HepG2 (cell line): ENCODE results near the gene PCYT2. TPM values are rescaled to one million over a fixed set of nuclear protein-coding genes. Genes with fewer than 3 reads are reported as not detected.

Source experiments
- ATRX ChIP-seq: sonication (generic); formaldehyde crosslinking; IDR thresholded peaks from 2 replicates; pipeline ENCODE4 v1.4.0; 2020; ENCODE audit warnings: missing genetic modification reagents, borderline replicate concordance
- KDM6A ChIP-seq: IDR thresholded peaks from 2 replicates; pipeline ENCODE4 v1.6.1; 2016; ENCODE audit warnings: low read depth
- PRPF4 ChIP-seq: fragments of 200-400 bp; formaldehyde crosslinking; IDR thresholded peaks from 2 replicates; pipeline ENCODE4 v1.6.1; 2016; ENCODE audit warnings: low read length, low read depth; ENCODE audit not compliant: poor library complexity, severe bottlenecking
- SPEN ChIP-seq: sonication (generic); formaldehyde crosslinking; IDR thresholded peaks from 2 replicates; pipeline ENCODE4 v1.5.1; 2020; ENCODE audit warnings: low read depth, mild to moderate bottlenecking, missing genetic modification reagents
- THAP7 ChIP-seq: sonication (generic); formaldehyde crosslinking; IDR thresholded peaks from 2 replicates; pipeline ENCODE4 v1.8.1; 2023; ENCODE audit warnings: mild to moderate bottlenecking, missing genetic modification reagents
- ZNF275 ChIP-seq: sonication (generic); formaldehyde crosslinking; IDR thresholded peaks from 2 replicates; pipeline ENCODE4 v1.8.0; 2022; ENCODE audit warnings: missing genetic modification reagents, mild to moderate bottlenecking, inconsistent platforms, borderline replicate concordance
- ZNF574 ChIP-seq: sonication (generic); formaldehyde crosslinking; IDR thresholded peaks from 2 replicates; pipeline ENCODE4 v1.4.0; 2020; ENCODE audit warnings: missing genetic modification reagents
- ZNF598 ChIP-seq: sonication (generic); formaldehyde crosslinking; IDR thresholded peaks from 2 replicates; pipeline ENCODE4 v1.5.1; 2020; ENCODE audit warnings: mild to moderate bottlenecking, missing genetic modification reagents, borderline replicate concordance
- ZNF687 ChIP-seq: sonication (generic); formaldehyde crosslinking; IDR thresholded peaks from 2 replicates; pipeline ENCODE4 v1.5.1; 2020; ENCODE audit warnings: mild to moderate bottlenecking, missing genetic modification reagents, moderate library complexity
- ZNF749 ChIP-seq: sonication (generic); formaldehyde crosslinking; IDR thresholded peaks from 2 replicates; pipeline ENCODE4 v1.8.0; 2022; ENCODE audit warnings: mild to moderate bottlenecking, missing genetic modification reagents, moderate library complexity, borderline replicate concordance
- polyA plus RNA-seq, 8 experiments: library from polyadenylated mRNA; depleted of rRNA in 3 of 8; stranded (reverse) in 7 of 8; unstranded in 1 of 8; fragments of >200 nt; fragmentation: Illumina TruSeq in 4 of 8; extraction: Trizol in 4 of 8; gene quantifications; 2 replicates each; pipeline versions ENCODE4 v1.2.1 to v1.2.3, GENCODE V29; 2011 to 2016; ENCODE audit warnings: low read depth in 4 of 8, missing spikeins in 1 of 8, mixed read lengths in 1 of 8; ENCODE audit not compliant: insufficient read depth in 1 of 8
- total RNA-seq, 5 experiments: library from RNA; depleted of rRNA; stranded (reverse); fragments of >200 nt; fragmentation: Illumina TruSeq; extraction: Trizol; gene quantifications; 2 replicates each; pipeline ENCODE4 v1.2.3, GENCODE V29; 2016; ENCODE audit warnings: low read depth in 1 of 5
- TF ChIP-seq, protein P1 (sequence below): sonication (generic); formaldehyde crosslinking; IDR thresholded peaks from 2 replicates; pipeline ENCODE4 v1.4.0; 2020; ENCODE audit warnings: missing genetic modification reagents, borderline replicate concordance
- TF ChIP-seq, protein P2 (sequence below): IDR thresholded peaks from 2 replicates; pipeline ENCODE4 v1.6.1; 2018; ENCODE audit warnings: missing genetic modification reagents, mild to moderate bottlenecking, missing compliant biosample characterization

PCYT2 gene
- total and polyA plus RNA-seq, 2 of the 13 experiments (the other 11 are each of a cell fraction or from before 2014, with no cell fraction given), result 147 to 297 TPM

GRCh38 chr17:81867170-81867990, 43.8 kb downstream of the PCYT2 start (continued):
- TF ChIP-seq ZNF574 (peak; percentile 11), THAP7 (CRISPR knock-in tag) (no peak; the same call in 1 of the 2 replicates), ZNF598 (CRISPR knock-in tag) (no peak), KDM6A (CRISPR knock-in tag) (no peak), SPEN (CRISPR knock-in tag) (no peak), ATRX (CRISPR knock-in tag) (no peak), ZNF275 (CRISPR knock-in tag) (no peak), PRPF4 (no peak), ZNF749 (no peak; the same call in 1 of the 2 replicates), ZNF687 (CRISPR knock-in tag) (peak; percentile 56)
- TF ChIP-seq, protein P1, sequence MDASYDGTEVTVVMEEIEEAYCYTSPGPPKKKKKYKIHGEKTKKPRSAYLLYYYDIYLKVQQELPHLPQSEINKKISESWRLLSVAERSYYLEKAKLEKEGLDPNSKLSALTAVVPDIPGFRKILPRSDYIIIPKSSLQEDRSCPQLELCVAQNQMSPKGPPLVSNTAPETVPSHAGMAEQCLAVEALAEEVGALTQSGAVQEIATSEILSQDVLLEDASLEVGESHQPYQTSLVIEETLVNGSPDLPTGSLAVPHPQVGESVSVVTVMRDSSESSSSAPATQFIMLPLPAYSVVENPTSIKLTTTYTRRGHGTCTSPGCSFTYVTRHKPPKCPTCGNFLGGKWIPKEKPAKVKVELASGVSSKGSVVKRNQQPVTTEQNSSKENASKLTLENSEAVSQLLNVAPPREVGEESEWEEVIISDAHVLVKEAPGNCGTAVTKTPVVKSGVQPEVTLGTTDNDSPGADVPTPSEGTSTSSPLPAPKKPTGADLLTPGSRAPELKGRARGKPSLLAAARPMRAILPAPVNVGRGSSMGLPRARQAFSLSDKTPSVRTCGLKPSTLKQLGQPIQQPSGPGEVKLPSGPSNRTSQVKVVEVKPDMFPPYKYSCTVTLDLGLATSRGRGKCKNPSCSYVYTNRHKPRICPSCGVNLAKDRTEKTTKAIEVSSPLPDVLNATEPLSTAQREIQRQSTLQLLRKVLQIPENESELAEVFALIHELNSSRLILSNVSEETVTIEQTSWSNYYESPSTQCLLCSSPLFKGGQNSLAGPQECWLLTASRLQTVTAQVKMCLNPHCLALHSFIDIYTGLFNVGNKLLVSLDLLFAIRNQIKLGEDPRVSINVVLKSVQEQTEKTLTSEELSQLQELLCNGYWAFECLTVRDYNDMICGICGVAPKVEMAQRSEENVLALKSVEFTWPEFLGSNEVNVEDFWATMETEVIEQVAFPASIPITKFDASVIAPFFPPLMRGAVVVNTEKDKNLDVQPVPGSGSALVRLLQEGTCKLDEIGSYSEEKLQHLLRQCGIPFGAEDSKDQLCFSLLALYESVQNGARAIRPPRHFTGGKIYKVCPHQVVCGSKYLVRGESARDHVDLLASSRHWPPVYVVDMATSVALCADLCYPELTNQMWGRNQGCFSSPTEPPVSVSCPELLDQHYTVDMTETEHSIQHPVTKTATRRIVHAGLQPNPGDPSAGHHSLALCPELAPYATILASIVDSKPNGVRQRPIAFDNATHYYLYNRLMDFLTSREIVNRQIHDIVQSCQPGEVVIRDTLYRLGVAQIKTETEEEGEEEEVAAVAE (CRISPR knock-in tag), result no peak
- TF ChIP-seq, protein P2, sequence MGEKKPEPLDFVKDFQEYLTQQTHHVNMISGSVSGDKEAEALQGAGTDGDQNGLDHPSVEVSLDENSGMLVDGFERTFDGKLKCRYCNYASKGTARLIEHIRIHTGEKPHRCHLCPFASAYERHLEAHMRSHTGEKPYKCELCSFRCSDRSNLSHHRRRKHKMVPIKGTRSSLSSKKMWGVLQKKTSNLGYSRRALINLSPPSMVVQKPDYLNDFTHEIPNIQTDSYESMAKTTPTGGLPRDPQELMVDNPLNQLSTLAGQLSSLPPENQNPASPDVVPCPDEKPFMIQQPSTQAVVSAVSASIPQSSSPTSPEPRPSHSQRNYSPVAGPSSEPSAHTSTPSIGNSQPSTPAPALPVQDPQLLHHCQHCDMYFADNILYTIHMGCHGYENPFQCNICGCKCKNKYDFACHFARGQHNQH (CRISPR knock-in tag), result no peak
